ENCODE results near the gene ACRBP.

ACRBP gene

DNA sequence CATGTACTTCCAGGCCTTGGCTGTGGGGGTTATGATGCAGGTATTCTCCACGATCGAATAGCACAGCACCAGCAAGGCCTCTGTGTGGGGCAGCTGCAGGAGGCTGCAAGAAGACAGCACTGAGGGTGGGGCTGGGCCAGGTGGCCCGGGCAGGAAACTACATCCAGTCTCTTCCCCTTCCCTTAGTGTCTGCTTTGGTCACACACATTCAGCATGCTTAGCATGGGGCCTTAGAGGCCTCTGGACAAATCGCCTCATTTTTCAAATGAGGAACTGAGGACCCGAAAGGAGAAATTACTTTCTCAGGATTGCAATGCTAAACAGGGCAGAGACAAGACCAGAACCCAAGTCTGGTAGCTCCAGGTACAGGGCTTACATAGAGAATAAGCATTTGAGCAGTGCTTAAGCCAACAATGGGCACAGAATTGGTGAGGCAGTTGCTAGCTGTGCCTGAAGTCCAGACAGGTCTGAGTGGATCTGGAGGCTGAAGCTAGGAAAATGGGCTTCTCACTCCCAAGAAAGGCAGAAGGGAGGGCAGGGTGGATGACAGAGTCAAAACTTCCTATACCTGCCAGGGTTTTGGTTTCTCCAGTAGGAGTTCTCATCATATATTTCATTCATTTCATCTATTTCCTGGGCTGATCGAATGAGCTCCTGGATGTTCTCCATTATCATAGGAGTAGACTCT lies 3.5 kb downstream of the ACRBP start:
- CTCF ChIA-PET: interaction anchor here (0.5 kb wide), 1 partner anchor 9 kb away, joined by 3 read pairs; no protein-coding TSS in a partner anchor
- no peak for TF ChIP-seq CTCF (conservative IDR thresholded peaks at IDR 0.05; ENCODE audit: low read depth)
- H3K27ac ChIP-seq: no peak overlapping the region
- POLR2A ChIA-PET (ENCODE audit: low non-redundant PET): no interaction called here
- no peak for DNase-seq (ENCODE audit: low spot score)

DNA sequence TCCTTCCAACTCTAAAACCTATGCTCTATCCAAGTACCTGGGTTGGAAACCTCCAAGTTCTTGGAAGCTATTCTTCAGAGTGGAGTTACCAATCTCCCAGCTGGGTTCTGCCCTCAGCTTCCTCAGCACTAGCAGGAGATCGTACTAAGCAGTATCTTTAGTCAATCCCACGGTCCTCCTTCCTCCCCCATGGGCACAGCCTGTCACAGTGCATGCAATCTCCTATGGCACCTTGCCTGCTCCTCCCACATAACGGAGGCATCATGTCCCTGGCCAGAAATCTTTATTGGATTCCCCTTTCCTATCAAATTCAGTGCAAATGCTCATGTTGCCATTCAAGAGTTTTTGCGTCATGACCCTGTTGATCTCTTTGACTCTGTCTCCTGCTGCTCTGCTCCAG lies 6.1 kb downstream of the ACRBP start:
- no peak for TF ChIP-seq CTCF (conservative IDR thresholded peaks at IDR 0.05; ENCODE audit: low read depth)
- POLR2A ChIA-PET (ENCODE audit: low non-redundant PET): no interaction called here

DNA sequence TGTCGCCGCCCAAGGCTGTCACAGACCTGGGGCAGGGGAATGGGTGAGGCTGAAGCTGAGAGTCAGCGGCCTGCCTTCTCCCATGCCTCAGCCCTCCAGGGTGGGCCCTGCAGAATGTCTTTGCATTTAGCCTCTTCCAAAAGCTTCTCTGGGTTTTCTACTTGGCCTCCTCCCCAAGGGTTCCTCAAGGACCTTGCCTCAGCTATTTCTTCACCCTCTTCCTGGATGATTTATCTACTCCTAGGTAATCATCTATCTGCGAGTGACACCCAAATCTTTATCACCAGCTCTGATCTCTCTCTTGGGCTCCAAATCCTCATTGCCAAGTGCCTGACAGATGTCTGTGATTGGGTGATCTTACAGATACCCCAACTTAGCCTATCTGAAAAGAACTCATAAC lies 6.7 kb downstream of the ACRBP start:
- TF ChIP-seq CTCF (conservative IDR thresholded peaks at IDR 0.05; ENCODE audit: low read depth): no peak
- ChIA-PET CTCF (interaction anchor here (0.7 kb wide), 1 partner anchor 13 kb away, joined by 3 read pairs; no protein-coding TSS in a partner anchor), POLR2A (ENCODE audit: low non-redundant PET) (no interaction called here)
- no peak for DNase-seq (ENCODE audit: low spot score)
- no peak overlapping the region for H3K27ac ChIP-seq

More for the DNA sequence above, 6.1 kb downstream of the ACRBP start:
- no peak overlapping the region for H3K27ac ChIP-seq
- CTCF ChIA-PET: interaction anchor here (0.6 kb wide), 1 partner anchor 83 kb away, joined by 5 read pairs; no protein-coding TSS in a partner anchor
- no peak for DNase-seq (ENCODE audit: low spot score)

GRCh38 chr12:6639151-6639801 lies 8.0 kb downstream of the ACRBP start:
- H3K27ac ChIP-seq: no peak overlapping the region
- no peak for TF ChIP-seq CTCF (conservative IDR thresholded peaks at IDR 0.05; ENCODE audit: low read depth)
- DNase-seq (ENCODE audit: low spot score): no peak
- ChIA-PET POLR2A (ENCODE audit: low non-redundant PET) (interaction anchor here (0.5 kb wide), 1 partner anchor 44 kb away, joined by 4 read pairs; no protein-coding TSS in a partner anchor), CTCF (interaction anchor here (0.7 kb wide), 1 partner anchor 26 kb away, joined by 4 read pairs; no protein-coding TSS in a partner anchor)

- TF ChIP-seq CTCF (conservative IDR thresholded peaks at IDR 0.05; ENCODE audit: low read depth): no peak
- DNase-seq (ENCODE audit: low spot score): no peak
- POLR2A ChIA-PET (ENCODE audit: low non-redundant PET): interaction anchor here (0.6 kb wide), 1 partner anchor 32 kb away, joined by 4 read pairs; no protein-coding TSS in a partner anchor
- no peak overlapping the region for H3K27ac ChIP-seq
- CTCF ChIA-PET: no interaction called here
These were observed 8.9 kb downstream of the ACRBP start for GRCh38 chr12:6638305-6638704.

DNA sequence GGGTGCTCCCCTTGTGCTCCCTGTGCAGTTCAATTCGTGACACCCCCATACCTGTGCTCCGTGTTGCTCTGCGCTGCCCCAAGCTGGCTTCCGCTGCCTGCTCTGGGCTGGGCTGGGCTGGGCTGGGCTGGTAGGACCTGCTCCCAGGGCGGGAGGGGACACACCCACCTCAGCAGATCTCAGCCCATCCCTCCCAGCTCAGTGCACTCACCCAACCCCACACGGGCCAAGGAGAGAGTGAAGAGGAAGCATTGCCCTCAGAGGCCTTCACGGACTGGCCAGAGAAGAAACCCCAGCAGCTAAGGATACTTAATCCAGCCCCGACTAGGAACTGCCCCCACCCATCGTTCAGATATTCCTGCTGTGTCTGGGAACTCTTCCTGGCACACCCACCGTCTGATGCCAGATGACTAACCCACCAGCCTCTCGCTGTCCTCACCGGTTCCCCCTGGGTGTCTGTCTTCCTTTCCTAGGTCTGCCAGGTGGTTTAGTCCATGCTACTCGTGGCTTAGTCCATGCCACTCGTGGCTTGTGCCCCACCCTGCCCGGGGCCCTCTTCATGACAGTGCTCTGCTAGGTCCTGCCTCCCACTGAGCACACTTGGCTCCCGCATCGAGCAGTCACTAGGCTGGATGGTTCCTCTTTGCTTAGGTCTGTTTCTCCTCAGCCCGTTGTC lies 11.2 kb downstream of the ACRBP start, which contains the start of gene LPAR5:
Gene LPAR5 (minus strand): TSS at position 104 of the 676 bp plus-strand sequence. CDS start 14,711 bp downstream, outside the sequence.
- ChIA-PET CTCF (interaction anchor here (0.6 kb wide), 1 partner anchor 49 kb away, joined by 3 read pairs; no protein-coding TSS in a partner anchor), POLR2A (ENCODE audit: low non-redundant PET) (interaction anchor here (0.6 to 0.7 kb wide), 2 partner anchors 19 to 78 kb away, joined by 4 to 5 read pairs; no protein-coding TSS in a partner anchor)
- H3K27ac ChIP-seq: peak within 1 kb of the TSS; percentile 94
- DNase-seq (ENCODE audit: low spot score): peak; percentile 91
- TF ChIP-seq CTCF (conservative IDR thresholded peaks at IDR 0.05; ENCODE audit: low read depth): no peak
